ENCODE data around the gene APBA3.

Gene APBA3

GRCh38 chr19:3751236-3751635 is 10.3 kb downstream of the APBA3 start:
- DNase-seq (ENCODE audit: low read depth in 1 of 2, low spot score in 1 of 2): no peak

GRCh38 chr19:3750211-3750610 is 11.3 kb downstream of the APBA3 start:
- DNase-seq (ENCODE audit: low read depth in 1 of 2, low spot score in 1 of 2): no peak

- DNase-seq (ENCODE audit: low read depth in 1 of 2, low spot score in 1 of 2): no peak
These were observed 12.5 kb downstream of the APBA3 start for GRCh38 chr19:3748965-3749364.

DNA sequence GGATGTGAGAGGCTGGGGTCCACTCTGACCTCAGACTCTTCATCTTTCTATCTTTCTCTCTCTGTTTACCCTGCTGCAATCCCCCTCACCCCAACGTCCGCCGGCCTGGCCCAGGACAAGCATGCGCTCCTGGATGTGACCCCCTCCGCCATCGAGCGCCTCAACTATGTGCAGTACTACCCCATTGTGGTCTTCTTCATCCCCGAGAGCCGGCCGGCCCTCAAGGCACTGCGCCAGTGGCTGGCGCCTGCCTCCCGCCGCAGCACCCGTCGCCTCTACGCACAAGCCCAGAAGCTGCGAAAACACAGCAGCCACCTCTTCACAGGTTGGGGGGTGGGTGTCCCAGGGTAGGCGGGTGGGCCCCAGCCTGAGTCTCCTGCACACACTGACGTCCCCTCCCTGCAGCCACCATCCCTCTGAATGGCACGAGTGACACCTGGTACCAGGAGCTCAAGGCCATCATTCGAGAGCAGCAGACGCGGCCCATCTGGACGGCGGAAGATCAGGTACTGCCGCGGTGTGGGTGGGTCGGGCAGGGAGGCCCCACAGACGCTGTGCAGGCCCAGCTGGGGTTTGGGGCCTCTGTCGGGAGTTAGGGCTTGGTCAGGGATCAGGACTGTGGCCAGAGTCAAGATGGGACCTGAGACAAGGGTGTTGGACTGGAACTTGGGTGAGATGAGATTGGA is 15.0 kb downstream of the APBA3 start:
- DNase-seq (ENCODE audit: low read depth in 1 of 2, low spot score in 1 of 2): no peak

GRCh38 chr19:3745363-3746045 is 16.0 kb downstream of the APBA3 start:
- no peak for DNase-seq (ENCODE audit: low read depth in 1 of 2, low spot score in 1 of 2)

GRCh38 chr19:3743486-3743885 is 18.0 kb downstream of the APBA3 start:
- DNase-seq (ENCODE audit: low read depth in 1 of 2, low spot score in 1 of 2): no peak

- no peak for DNase-seq (ENCODE audit: low read depth in 1 of 2, low spot score in 1 of 2)
These were observed 21.1 kb downstream of the APBA3 start for GRCh38 chr19:3740431-3740830.

- no peak for DNase-seq (ENCODE audit: low read depth in 1 of 2, low spot score in 1 of 2)
These were observed 22.8 kb downstream of the APBA3 start for GRCh38 chr19:3738477-3739220.

DNA sequence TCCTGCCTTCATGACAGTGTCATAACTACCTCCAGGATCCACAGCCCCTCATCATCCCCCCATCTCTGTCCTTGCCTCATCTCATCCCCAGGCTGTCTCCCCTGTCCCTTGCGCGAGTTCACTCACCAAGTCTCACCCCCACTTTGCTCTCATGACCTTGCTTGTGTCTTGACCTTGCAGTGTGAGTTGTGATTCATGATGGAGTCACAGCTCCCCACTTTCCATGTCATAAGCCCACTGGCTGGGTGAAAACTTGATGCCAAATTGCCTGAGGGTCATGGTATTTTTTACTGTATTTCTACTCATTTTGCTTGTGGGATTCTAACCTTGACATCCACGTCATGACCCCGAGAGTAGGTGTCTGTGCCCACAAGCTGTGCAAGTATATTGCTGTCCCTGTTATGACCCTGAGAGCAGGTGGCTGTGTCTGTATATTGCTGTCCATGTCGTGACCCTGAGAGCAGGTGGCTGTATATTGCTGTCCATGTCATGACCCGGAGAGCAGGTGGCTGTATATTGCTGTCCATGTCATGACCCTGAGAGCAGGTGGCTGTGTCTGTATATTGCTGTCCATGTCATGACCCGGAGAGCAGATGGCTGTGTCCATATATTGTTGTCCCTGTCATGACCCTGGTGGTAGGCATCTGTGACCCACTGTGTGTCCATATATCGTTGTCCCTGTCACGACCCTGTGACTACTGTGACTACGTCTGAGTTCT is 23.8 kb downstream of the APBA3 start:
- DNase-seq (ENCODE audit: low read depth in 1 of 2, low spot score in 1 of 2): no peak

DNA sequence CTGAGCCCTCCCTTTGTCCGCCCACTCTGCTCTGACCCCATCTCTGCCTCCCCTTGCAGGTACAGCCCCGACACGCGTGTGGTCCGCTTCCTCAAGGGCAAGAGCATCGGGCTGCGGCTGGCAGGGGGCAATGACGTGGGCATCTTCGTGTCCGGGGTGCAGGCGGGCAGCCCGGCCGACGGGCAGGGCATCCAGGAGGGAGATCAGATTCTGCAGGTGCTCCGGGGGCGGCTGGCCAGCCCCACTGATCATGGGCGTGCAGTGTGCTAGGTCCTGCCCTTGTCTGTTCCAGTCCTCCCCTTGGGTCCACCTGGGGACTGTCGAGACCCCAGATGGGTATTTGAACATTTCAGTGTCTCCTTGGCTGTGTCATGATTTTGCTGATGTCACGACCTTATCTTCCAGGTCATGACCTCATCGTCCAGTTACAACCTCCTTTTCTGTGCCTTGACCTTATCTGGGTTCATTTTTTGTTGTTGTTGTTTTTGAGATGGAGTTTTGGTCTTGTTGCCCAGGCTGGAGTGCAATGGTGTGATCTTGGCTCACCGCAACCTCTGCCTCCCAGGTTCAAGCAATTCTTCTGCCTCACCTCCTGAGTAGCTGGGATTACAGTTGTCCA is 25.3 kb downstream of the APBA3 start:
- DNase-seq (ENCODE audit: low read depth in 1 of 2, low spot score in 1 of 2): no peak

GRCh38 chr19:3734310-3734600 is 27.2 kb downstream of the APBA3 start:
- DNase-seq (ENCODE audit: low read depth in 1 of 2, low spot score in 1 of 2): no peak

GRCh38 chr19:3733549-3734309 is 27.8 kb downstream of the APBA3 start:
- no peak for DNase-seq (ENCODE audit: low read depth in 1 of 2, low spot score in 1 of 2)

DNA sequence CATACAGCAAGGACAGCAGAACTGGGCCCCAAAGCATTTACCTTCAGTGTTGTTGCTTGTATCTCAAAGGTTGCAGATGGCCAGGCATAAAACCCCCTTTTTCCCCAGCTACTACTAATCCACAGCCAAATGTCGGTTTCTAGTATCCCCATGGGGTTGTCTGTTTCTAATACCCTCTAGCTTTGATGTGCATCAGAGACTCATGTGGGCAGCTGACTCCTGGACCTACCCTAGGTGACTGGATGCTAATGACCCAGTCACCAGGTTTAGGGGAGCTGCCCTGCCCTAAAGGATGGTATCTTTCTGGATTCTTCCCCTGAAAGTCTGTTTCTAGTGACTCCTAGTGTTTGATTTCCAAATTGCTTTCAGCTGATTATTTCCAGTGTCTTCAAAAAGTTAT is 29.4 kb downstream of the APBA3 start:
- DNase-seq (ENCODE audit: low read depth in 1 of 2, low spot score in 1 of 2): no peak

DNA sequence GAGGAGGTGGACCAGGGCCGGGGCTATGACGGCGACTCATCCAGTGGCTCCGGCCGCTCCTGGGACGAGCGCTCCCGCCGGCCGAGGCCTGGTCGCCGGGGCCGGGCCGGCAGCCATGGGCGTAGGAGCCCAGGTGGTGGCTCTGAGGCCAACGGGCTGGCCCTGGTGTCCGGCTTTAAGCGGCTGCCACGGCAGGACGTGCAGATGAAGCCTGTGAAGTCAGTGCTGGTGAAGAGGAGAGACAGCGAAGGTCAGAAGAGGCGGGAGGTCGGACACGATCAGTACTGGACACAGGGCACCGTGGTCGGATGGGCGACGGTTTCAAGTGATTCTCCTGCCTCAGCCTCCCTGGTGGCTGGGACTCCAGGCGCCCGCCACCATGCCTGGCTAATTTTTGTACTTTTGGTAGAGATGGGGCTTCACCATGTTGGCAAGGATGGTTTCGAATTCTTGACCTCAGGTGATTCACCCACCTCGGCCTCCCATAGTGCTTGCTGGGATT is 31.0 kb downstream of the APBA3 start:
- DNase-seq (ENCODE audit: low read depth in 1 of 2, low spot score in 1 of 2): no peak

- DNase-seq (ENCODE audit: low read depth in 1 of 2, low spot score in 1 of 2): no peak
These were observed 35.7 kb downstream of the APBA3 start for GRCh38 chr19:3725640-3726310.

- no peak for DNase-seq (ENCODE audit: low read depth in 1 of 2, low spot score in 1 of 2)
These were observed 36.4 kb downstream of the APBA3 start for GRCh38 chr19:3725121-3725520.

DNA sequence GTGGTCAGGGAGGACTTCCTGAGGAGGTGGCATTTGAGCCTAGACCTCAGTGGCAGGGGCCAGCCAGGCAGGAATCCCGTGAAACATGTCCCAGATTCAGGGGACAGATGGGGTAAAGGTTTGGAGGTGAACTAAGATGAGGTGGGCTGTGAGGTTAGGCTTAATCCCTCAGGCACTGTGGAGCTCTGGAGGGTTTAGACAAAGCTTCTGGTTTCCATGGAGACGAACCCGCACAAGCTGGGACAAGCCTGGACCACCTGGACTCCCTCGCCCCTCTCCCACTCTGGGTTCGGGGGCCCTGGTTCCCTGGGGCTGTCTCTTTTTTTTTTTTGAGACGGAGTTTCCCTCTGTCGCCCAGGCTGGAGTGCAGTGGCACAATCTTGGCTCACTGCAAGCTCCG is 37.6 kb downstream of the APBA3 start:
- DNase-seq (ENCODE audit: low read depth in 1 of 2, low spot score in 1 of 2): no peak

DNA sequence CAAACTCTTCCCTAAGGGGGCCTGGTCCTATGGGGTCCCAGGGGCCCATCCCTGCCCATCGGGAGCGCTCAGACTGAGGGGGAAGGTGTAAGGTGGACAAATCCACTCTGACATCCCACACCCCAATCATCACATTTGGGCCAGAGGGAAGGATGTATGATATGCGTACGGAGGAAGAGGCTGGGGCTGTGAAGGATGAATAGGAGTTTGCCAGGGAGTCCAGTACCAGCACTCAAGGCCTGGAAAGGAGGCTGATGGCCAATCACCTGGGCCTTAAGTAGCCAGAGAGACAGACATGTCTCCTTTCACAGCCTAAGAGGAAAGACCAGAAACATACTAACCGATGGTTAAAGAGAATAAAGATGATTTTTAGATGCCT is 38.4 kb downstream of the APBA3 start:
- no peak for DNase-seq (ENCODE audit: low read depth in 1 of 2, low spot score in 1 of 2)

- no peak for DNase-seq (ENCODE audit: low read depth in 1 of 2, low spot score in 1 of 2)
These were observed 38.9 kb downstream of the APBA3 start for GRCh38 chr19:3722443-3723109.

Data from activated T-helper 1 cell treated with anti-CD3 and anti-CD28 coated beads, Interleukin-2, amount 50 U/mL, for 16 hours (primary cell).